Activated CD4-positive, alpha-beta T cell treated with anti-CD3 and anti-CD28 coated beads, Interleukin-2, Interleukin-4, amounts not matched to agents 100 ng/mL and 50 ng/mL, durations not matched to agents 16 hours and 8 hours (primary cell): ENCODE measurements around the gene MAGI1.
"Not testable (repeated sequence)": the region's sequence is repeated elsewhere in the genome, so short reads cannot be mapped to it uniquely, and the experiment has no call there.

Experiments
- DNase-seq: peaks from one replicate; pipeline ENCODE4 v3.0.0-alpha.2; 2020; ENCODE audit warnings: low spot score

MAGI1 gene

GRCh38 chr3:65902304-65902793 is 136.4 kb downstream of the MAGI1 start:
- DNase-seq: no peak

DNA sequence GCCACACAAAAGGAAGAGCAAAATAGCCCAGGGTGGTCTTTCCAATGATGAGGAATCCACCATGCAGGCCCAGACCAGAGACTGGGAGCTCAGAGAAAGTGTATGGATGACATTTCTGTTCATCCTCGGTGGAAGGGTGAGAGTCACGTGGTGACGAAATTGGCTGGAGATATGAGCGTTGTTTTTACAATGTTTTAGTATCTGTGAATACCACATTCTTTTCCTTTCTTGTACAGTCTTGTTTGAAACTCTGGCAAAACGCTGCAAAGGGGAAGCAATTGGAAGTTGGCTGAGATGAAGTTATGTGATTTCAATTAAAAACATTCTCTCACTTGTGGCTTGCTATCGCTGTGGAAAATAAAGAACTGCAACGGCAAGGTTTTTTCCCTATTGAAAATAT is 137.5 kb downstream of the MAGI1 start:
- no peak for DNase-seq

DNA sequence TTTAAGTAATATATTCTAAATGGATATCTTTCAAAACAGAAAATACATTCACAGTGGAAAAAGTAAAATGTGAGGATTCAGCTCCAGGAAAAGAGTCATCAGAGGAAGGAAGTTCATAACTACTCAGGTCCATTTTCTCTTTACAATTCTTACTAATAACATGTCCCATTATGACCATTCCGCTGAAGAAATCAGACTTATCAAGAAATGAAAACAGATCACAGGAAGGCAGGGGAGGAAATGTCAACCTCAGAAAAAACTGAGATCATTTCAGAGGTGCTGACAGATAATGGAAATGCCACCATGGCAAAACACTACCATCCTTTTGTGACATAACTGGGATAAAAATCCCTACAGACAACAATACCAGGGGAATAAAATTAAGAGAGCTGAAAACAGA is 139.5 kb downstream of the MAGI1 start:
- DNase-seq: no peak

GRCh38 chr3:65897766-65898165 is 141.0 kb downstream of the MAGI1 start:
- DNase-seq: no peak

GRCh38 chr3:65896321-65896720 is 142.4 kb downstream of the MAGI1 start:
- DNase-seq: no peak

DNA sequence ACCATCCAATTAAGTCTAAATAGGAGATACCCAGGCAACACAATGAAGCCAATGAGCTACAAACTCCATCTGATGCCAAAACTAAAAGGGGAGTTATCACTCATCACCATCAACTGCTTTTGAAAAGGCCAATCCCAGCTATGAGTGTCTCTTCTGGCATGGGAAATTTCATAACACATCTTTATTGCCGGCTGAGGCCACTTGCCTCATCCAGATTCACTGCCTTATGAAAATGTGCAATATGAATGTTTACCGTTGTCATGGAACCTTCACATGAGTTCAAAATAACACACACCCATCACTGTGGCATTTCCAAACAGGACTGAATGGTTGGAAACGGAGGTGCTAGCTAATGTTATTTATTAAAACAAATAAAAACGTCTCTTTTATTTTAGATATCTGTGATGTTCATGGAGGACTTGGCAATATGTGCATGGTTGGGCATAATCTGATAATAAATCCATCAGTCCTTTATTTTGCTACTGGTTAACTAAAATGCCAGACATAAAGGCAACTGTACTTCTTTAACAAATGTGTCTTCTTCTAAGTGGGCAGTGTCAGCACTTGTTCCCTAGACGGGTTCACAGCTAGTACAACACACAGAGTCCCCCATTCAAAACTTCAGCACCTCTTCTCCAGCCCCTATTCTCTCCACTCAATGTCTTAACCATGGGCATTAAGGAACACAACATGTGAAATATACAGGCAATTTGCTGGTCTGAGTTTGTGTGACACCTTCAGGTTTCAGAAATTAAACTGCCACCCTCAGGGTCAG is 143.9 kb downstream of the MAGI1 start:
- DNase-seq: no peak

DNA sequence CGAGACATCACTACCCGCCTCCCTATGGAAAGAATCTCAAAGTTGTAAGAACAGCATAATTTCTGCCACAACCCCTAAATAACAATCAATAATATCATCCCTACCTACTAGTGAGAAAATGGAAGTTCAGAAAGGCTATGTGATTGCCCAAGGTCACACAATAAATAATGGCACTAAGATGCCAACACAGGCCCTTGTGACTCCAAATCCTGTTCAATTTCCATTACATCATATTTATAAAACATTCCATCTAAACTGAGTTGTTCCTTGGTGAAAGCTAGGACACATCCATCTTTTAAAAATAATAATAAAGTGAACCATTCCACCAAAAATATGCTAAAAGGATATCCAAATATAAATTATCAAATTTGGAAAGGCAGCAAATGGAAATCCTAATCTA is 144.6 kb downstream of the MAGI1 start:
- DNase-seq: no peak

- no peak for DNase-seq
Observed at GRCh38 chr3:65893631-65894030, 145.1 kb downstream of the MAGI1 start.

GRCh38 chr3:65891477-65891876 is 147.2 kb downstream of the MAGI1 start:
- DNase-seq: not testable (repeated sequence)

- DNase-seq: no peak
Observed at GRCh38 chr3:65890328-65890727, 148.4 kb downstream of the MAGI1 start.

DNA sequence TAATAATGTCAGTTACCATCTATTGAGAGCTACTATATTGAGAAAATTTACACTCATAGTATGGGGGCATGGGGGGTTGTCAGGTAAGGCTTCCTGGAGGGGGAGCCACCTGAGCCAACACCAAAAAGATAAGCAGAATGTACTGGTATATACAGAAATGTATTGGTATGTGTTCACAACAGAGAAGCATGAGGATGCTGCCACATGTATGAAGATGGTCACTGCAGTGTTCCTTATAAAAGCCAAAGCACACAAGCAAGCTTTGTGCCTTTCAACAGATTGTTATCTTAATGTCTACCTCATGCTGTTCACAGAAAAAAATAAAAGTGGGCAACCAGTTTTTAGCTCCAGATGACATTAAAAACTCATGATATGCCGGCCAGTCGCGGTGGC is 149.0 kb downstream of the MAGI1 start:
- no peak for DNase-seq

GRCh38 chr3:65888980-65889706 is 149.6 kb downstream of the MAGI1 start:
- no peak for DNase-seq

GRCh38 chr3:65888196-65888595 is 150.5 kb downstream of the MAGI1 start:
- no peak for DNase-seq

GRCh38 chr3:65886391-65886790 is 152.3 kb downstream of the MAGI1 start:
- no peak for DNase-seq

GRCh38 chr3:65884071-65884470 is 154.6 kb downstream of the MAGI1 start:
- DNase-seq: no peak

DNA sequence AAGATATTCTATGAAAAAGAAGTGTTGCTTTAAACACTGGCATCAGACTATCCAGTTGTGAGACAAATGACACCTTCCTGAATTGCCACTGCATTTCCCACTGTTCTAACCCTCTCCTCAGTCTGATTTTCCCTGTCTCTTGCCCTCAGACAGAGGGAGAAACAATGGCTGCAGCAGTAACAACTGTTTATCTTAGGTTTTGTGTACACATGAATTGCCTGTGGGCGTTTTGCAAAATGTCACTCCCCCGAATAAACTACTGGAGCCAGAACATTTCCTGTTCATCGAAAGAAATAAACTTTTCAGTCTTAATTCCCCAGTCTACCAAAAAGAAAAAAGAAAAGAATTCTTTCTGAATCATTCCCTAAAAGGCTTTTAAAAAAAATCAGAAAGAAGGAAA is 155.1 kb downstream of the MAGI1 start:
- no peak for DNase-seq

- DNase-seq: no peak
Observed at GRCh38 chr3:65880350-65880749, 158.4 kb downstream of the MAGI1 start.

DNA sequence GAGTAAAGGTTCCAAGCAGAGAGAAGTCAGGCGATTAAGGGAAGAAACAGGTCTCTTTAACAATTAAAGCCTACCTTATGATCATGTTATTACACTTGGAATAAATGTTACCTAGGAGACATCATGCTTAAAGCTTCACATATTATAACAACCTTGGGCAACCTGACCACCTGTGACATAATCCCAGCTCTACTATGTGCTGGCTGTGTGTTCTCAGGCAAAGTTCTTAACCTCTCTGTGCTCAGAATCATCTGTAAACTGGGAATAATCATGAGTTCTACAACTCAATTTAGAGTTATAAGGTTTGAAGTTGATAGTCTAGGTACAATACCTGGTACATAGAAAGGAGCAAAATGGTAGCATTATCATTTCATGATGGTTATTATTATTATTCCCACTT is 159.3 kb downstream of the MAGI1 start:
- no peak for DNase-seq

- no peak for DNase-seq
Observed at GRCh38 chr3:65878831-65879230, 159.9 kb downstream of the MAGI1 start.

DNA sequence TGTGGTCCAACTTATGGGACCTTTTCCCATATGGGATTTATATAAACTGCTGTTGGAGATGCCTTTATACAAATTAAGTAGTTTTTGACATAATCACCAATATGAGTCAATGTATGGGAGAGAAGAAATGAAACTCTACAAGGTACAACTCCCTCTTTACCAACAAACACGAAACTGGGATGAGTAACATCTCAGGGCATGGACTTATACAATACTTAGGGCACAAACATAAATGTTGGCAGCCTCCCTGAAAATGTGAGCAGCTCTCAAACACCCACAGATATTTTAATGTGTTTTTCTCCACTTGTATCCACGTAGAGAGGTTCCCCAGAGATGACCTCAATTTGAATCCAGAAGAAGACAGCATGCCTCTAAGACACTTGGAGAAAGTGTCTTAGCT is 161.6 kb downstream of the MAGI1 start:
- no peak for DNase-seq

- DNase-seq: no peak
Observed at GRCh38 chr3:65876028-65876420, 162.7 kb downstream of the MAGI1 start.

GRCh38 chr3:65875393-65876027 is 163.2 kb downstream of the MAGI1 start:
- DNase-seq: no peak

DNA sequence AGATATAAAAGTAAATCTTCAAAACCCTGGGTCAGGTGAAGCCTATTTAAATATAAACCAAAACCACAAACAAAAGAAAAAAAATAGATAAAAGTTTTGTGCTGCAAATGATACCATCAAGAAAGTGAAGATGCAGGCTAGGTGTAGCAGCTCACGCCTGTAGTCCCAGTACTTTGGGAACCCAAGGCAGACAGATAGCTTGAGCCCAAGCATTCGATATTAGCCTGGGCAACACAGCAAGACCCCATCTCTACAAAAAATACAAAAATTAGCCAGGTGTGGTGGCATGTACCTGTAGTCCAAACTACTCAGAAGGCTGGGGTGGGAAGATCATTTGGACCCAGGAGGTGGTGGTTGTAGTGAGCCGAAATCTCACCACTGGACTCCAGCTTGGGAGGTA is 164.8 kb downstream of the MAGI1 start:
- DNase-seq: no peak
